B cell (primary cell): ENCODE measurements around the gene ATP2B3.

Experiments
- CTCF ChIP-seq: fragments of 200-600 bp; IDR thresholded peaks from one replicate; pipeline ENCODE4 v1.8.0; 2022; ENCODE audit warnings: antibody characterized with exemption, mild to moderate bottlenecking
- EZH2 ChIP-seq: IDR thresholded peaks from 2 replicates; pipeline ENCODE4 v1.6.1; 2012; ENCODE audit warnings: borderline replicate concordance, low read depth, mild to moderate bottlenecking, moderate library complexity, low read length; ENCODE audit not compliant: insufficient read depth, poor library complexity, severe bottlenecking

- TF ChIP-seq EZH2 (no peak), CTCF (no peak)
These were observed 21.4 kb upstream of the ATP2B3 start for GRCh38 chrX:153495903-153496589.
